GM21619 (cell line): ENCODE results near the gene BRD3.
"Not testable (repeated sequence)": the region's sequence is repeated elsewhere in the genome, so short reads cannot be mapped to it uniquely, and the experiment has no call there.

Source experiments
- ATAC-seq: cut with Tn5 transposase; IDR thresholded peaks from one replicate; pipeline ENCODE4 v1.9.1; 2021; ENCODE audit not compliant: unreplicated experiment

Gene BRD3

DNA sequence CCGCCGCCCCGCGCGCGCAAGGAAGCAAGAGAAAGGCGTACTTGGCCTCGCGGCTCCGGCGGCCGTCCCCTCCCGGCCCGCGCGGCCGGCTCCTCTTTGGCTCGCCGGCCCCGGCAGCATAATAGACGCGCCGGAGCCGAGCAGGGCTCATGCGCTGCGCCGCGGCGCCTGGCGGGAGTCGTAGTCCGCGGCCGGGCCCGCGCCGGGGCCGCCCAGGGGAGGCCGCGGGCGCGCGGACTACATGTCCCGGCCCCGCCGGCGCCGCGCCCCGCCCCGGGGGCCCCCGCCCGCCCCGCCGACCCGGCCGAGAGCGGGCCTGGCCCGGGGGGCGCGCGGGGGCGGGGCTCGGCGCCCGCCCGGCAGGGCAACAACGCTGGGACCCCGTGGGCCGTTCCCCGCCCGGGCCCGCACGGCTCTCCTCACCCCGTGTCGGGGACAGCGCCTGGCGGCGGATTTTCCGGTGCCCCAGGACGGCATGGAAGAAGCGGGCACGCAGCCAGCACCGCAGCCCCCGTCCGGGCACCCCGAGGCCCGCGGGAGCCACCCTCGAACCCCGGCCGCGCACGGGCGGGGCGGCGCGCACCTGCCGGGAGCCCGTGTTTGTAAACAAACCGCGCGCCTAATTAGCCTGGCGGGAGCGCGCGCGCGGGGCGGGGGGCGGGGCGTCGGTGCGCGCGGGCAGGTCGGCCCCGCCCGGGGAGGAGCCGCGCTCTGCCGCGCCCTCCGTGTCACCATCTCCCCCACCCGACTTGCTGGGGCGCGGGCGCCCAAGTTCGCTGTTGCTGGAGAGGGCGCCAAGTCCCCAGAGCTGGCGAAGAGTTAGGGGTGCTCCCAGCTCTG, at the start of gene BRD3:
BRD3 (minus strand) TSS at position 123 of the 840 bp plus-strand sequence. CDS start 14,549 bp downstream, outside the sequence.
- ATAC-seq, result peak; percentile 64

DNA sequence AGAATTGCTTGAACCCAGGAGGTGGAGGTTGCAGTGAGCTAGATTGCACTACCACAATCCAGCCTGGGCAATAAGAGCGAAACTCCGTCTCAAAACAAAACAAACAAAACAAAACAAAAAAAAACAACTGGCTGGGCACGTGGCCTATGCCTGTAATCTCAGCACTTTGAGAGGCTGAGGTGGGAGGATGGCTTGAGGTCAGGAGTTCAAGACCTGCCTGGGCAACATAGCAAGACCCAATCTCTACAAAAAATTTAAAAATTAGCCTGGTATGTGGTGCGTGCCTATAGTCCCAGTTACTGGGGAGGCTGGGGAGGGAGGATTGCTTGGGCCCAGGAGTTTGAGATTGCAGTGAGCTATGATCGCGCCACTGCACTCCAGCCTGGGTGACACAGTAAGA, 44.7 kb upstream of the BRD3 start:
- ATAC-seq, result no peak

DNA sequence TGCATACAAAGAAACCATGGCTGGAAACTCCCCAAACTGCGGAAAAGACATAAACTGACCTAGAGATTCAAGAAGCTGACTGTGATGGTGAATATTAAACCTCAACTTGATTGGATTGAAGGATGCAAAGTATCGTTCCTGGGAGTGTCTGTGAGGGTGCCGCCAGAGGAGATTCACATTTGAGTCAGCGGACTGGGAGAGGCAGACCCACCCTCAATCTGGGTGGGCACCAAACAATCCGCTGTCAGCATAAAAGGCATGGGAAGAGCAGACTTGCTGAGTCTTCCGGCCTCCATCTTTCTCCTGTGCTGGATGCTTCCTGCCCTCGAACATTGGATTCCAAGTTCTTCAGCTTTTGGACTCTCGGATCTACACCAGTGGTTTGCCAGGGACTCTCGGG, 43.2 kb upstream of the BRD3 start:
- no peak for ATAC-seq

GRCh38 chr9:134103391-134103998, 35.7 kb upstream of the BRD3 start:
- no peak for ATAC-seq

- ATAC-seq, result no peak
Measured at GRCh38 chr9:134101623-134102149, 33.9 kb upstream of the BRD3 start.

GRCh38 chr9:134101133-134101532, 33.3 kb upstream of the BRD3 start:
- not testable (repeated sequence) for ATAC-seq

DNA sequence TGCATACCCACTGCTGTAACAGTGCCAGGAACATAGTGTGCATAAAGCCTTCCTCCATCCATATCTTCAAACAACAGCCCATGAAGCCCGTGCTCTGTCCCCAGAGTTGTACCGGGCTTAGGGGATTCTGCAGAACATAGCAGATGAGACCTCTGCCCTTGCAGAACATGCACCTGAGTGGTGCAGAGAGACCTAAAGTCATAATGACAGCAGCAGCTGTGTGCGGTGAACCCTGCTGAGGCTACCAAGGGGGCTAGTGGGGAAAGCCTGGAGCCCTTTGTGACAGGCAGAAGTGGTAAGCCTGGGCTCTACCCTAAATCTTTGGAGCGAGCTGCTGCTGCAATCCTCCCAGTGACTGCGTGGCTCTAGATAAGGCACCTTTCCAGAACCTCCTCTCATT, 32.2 kb upstream of the BRD3 start:
- no peak for ATAC-seq

- no peak for ATAC-seq
Measured at GRCh38 chr9:134099123-134099761, 31.4 kb upstream of the BRD3 start.

DNA sequence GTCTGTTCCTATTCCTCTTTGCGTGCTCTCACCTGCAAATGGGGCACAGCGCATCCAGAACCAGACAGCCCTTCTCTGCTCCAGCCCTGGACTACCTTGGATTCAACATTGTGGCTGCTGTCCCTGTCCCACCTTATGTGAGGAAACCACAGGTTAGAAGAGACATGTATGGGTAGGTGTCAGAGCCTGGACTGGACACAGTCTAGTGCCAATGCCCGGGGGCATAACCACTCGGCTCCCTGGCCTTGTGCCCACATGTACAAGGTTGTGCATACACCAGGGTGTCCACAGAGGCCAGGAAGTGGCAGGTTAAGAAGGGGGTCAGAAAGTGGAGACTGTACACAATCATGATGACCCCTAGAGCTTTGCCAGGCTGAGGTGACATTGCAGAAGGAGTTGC, 22.1 kb upstream of the BRD3 start:
- ATAC-seq, result no peak

DNA sequence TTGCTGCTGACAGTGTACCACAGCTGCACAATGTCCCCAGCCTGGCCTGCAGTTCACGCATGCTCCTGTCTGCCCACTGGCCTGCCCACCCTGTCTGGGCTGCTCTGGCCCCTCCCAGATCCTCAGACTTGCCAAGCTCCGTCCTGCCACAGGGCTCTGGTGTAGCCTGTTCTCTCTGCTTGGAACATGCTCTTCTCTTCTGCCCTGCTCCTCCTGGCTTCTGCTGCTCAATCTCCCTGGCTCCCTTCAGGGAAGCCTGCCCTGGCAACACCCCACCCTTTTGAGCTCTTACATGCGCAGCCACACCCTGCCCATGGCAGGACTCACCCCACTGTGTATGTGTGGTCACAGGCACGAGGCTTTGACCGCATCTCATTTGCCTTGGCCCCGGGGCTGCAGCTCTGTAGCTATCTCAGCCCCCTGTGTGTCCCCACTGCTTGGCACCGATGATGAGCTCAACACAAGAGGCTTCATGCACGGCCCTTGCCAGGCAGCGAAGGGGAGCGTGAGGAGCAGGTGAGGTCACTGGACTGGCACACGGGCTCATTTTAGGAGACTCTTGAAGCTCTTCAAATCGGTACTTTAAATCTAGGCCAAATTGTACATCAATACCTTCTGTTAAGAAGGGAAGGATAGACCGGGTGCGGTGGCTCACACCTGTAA, 20.4 kb upstream of the BRD3 start:
- ATAC-seq, result no peak

DNA sequence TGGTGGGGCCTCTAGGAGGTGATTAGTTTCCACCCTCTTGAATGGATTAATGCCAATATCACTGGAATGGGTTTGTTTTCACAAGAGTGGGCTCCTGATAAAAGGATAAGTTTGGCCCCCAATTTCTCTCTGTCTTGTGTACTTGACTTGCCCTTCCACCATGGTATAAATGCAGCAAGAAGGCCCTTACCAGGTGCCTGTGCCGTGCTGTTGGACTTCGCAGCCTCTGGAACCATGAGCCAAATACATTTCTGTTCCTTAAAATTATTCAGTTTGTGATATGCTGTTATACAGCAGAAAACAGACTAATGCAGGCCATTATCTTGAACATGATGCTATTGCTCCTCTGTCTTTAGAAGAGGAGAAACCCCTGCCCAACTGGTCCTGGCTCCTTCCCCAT, 17.8 kb upstream of the BRD3 start:
- no peak for ATAC-seq

GRCh38 chr9:134083451-134083850, 15.6 kb upstream of the BRD3 start:
- ATAC-seq, result no peak

GRCh38 chr9:134076644-134077043, 8.8 kb upstream of the BRD3 start:
- ATAC-seq, result no peak

DNA sequence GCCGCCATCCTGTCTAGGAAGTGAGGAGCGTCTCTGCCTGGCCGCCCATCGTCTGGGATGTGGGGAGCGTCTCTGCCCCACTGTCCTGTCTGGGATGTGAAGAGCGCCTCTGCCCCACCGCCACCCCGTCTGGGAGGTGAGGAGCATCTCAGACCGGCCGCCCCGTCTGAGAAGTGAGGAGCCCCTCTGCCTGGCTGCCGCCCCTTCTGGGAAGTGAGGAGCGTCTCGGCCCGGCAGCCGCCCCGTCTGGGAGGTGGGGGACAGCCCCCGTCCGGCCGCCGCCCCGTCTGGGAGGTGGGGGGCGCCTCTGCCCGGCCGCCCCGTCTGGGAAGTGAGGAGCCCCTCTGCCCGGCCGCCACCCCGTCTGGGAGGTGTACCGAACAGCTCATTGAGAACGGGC, 7.9 kb upstream of the BRD3 start:
- ATAC-seq, result not testable (repeated sequence)

GRCh38 chr9:134073500-134073899, 5.7 kb upstream of the BRD3 start:
- ATAC-seq, result no peak

- ATAC-seq, result not testable (repeated sequence)
Measured at GRCh38 chr9:134072683-134073082, 4.9 kb upstream of the BRD3 start.

DNA sequence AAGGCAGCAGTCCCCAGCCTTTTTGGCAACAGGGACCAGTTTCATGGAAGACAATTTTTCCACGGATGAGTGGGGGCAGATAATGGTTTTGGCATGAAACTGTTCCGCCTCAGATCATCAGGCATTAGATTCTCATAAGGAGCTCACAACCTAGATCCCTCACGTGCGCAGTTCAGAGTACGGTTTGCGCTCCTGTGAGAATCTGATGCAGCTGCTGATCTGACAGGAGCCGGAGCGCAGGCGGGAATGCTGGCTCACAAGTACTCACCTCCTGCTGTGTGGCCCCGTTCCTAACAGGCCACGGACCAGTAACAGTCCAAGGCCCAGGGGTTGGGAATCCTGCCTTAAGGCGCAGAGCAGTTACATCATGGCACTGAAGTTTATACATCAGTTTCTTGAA, 3.3 kb upstream of the BRD3 start:
- ATAC-seq, result no peak

- no peak for ATAC-seq
Measured at GRCh38 chr9:134069480-134070399, 1.9 kb upstream of the BRD3 start.

- no peak for ATAC-seq
Measured at GRCh38 chr9:134068744-134069479, 1.1 kb upstream of the BRD3 start.
